Fibroblast of lung (primary cell): ENCODE results near the gene MEG3. TPM values are rescaled to one million over a fixed set of nuclear protein-coding genes. Genes with fewer than 3 reads are reported as not detected.

Experiments used
- DNase-seq, 2 donors: peaks; one replicate each; pipeline versions ENCODE4 v3.0.0 to v3.0.0-alpha.2; 2010; ENCODE audit warnings: low read depth in 2 of 2
- H2AFZ ChIP-seq: 2 replicates; pipeline ENCODE4 v1.5.1; 2012; ENCODE audit warnings: low read length, control low read depth, inconsistent platforms
- H3K27ac ChIP-seq: 2 replicates; pipeline ENCODE4 v1.5.1; 2011; ENCODE audit warnings: low read length, control low read depth; ENCODE audit not compliant: insufficient read depth
- H3K27me3 ChIP-seq: 2 replicates; pipeline ENCODE4 v1.5.1; 2011; ENCODE audit warnings: mild to moderate bottlenecking, low read length; ENCODE audit not compliant: control insufficient read depth, insufficient read depth
- H3K36me3 ChIP-seq: 2 replicates; pipeline ENCODE4 v1.5.1; 2011; ENCODE audit warnings: low read length; ENCODE audit not compliant: control insufficient read depth, insufficient read depth
- H3K4me1 ChIP-seq: 2 replicates; pipeline ENCODE4 v1.5.1; 2011; ENCODE audit warnings: low read length; ENCODE audit not compliant: control insufficient read depth, insufficient read depth; ENCODE audit errors: extremely low read depth
- H3K4me2 ChIP-seq: 2 replicates; pipeline ENCODE4 v1.5.1; 2011; ENCODE audit warnings: low read length, control low read depth; ENCODE audit not compliant: insufficient read depth; ENCODE audit errors: extremely low read depth
- H3K4me3 ChIP-seq, 4 experiments: fragments of 200-600 bp in 1 of 4; sonication (generic) in 1 of 4; replicated peaks in 1 of 4; 2 replicates each; pipeline ENCODE4 v1.5.1; 2011 to 2016; ENCODE audit warnings: low read length in 4 of 4, low read depth in 3 of 4, mild to moderate bottlenecking in 3 of 4, control low read depth in 2 of 4, inconsistent platforms in 1 of 4, mixed read lengths in 1 of 4; ENCODE audit not compliant: insufficient read depth in 1 of 4; ENCODE audit errors: control extremely low read depth in 1 of 4
- H3K79me2 ChIP-seq: 2 replicates; pipeline ENCODE4 v1.5.1; 2012; ENCODE audit warnings: mild to moderate bottlenecking, low read length, inconsistent platforms; ENCODE audit not compliant: control insufficient read depth, insufficient read depth
- H3K9ac ChIP-seq: 2 replicates; pipeline ENCODE4 v1.5.1; 2011; ENCODE audit warnings: mild to moderate bottlenecking, low read length, control low read depth; ENCODE audit not compliant: insufficient read depth
- H3K9me3 ChIP-seq: 2 replicates; pipeline ENCODE4 v1.5.1; 2012; ENCODE audit warnings: low read depth, low read length; ENCODE audit not compliant: control insufficient read depth, insufficient read depth
- H4K20me1 ChIP-seq: 2 replicates; pipeline ENCODE4 v1.5.1; 2011; ENCODE audit warnings: low read length; ENCODE audit not compliant: control insufficient read depth, insufficient read depth; ENCODE audit errors: extremely low read depth
- CTCF ChIP-seq, 2 donors: IDR thresholded peaks in 1 of 2; conservative IDR thresholded peaks in 1 of 2; 1 replicate in 1 of 2; 2 replicates in 1 of 2; pipeline ENCODE4 v1.5.1; 2011 to 2012; ENCODE audit warnings: low read length in 2 of 2, control low read depth in 1 of 2, inconsistent platforms in 1 of 2, low read depth in 1 of 2, mild to moderate bottlenecking in 1 of 2
- EZH2 ChIP-seq: IDR thresholded peaks from 2 replicates; pipeline ENCODE4 v1.5.1; 2012; ENCODE audit warnings: low read length, control low read depth, mild to moderate bottlenecking; ENCODE audit errors: missing control alignments
- polyA plus RNA-seq, 2 donors: library from polyadenylated mRNA; depleted of rRNA in 1 of 2; stranded (reverse) in 1 of 2; unstranded in 1 of 2; fragments of >200 nt; gene quantifications; 2 replicates each; pipeline ENCODE4 v1.2.1, GENCODE V29; 2011 to 2012; ENCODE audit warnings: missing spikeins in 1 of 2
- total RNA-seq: library from RNA; depleted of rRNA; stranded (reverse); fragments of >200 nt; gene quantifications from 2 replicates; pipeline ENCODE4 v1.2.1, GENCODE V29; 2014

Gene MEG3
- total and polyA plus RNA-seq, 2 donors (not counting 1 experiment from before 2014, with no cell fraction given), result 104 to 182 TPM

- TF ChIP-seq EZH2 (no peak), CTCF (conservative IDR thresholded peaks at IDR 0.05 in 1 of 2, IDR thresholded peaks at IDR 0.05 in 1 of 2; ENCODE audit: low read depth in 1 of 2, low read length in 2 of 2) (no peak)
Observed at GRCh38 chr14:100786131-100786530, 39.8 kb upstream of the MEG3 start.

GRCh38 chr14:100786576-100787219 is 39.2 kb upstream of the MEG3 start:
- no peak for TF ChIP-seq CTCF (conservative IDR thresholded peaks at IDR 0.05 in 1 of 2, IDR thresholded peaks at IDR 0.05 in 1 of 2; ENCODE audit: low read depth in 1 of 2, low read length in 2 of 2)
- no peak for TF ChIP-seq EZH2
- H4K20me1 ChIP-seq, result no peaks in the 10 kb centered on the region
- H3K36me3 ChIP-seq, result no peaks in the 10 kb centered on the region
- H3K4me1 ChIP-seq, result no peaks in the 10 kb centered on the region
- H3K4me2 ChIP-seq, result no peak overlapping the region
- no peak overlapping the region for H3K9ac ChIP-seq
- no peak overlapping the region for H3K27ac ChIP-seq
- no peaks in the 10 kb centered on the region for H3K9me3 ChIP-seq
- H3K79me2 ChIP-seq, result no peaks in the 10 kb centered on the region
- peaks cover 4% of the 10 kb centered on the region for H3K27me3 ChIP-seq
- no peak overlapping the region for H3K4me3 ChIP-seq
- no peak overlapping the region for H2AFZ ChIP-seq
- no peak for DNase-seq

More at GRCh38 chr14:100786131-100786530, 39.8 kb upstream of the MEG3 start:
- Histone ChIP-seq H4K20me1 (no peaks in the 10 kb centered on the region), H3K4me1 (no peaks in the 10 kb centered on the region), H3K9ac (no peak overlapping the region), H3K27me3 (peaks cover 4% of the 10 kb centered on the region), H2AFZ (no peak overlapping the region), H3K79me2 (no peaks in the 10 kb centered on the region), H3K27ac (no peak overlapping the region), H3K4me2 (no peak overlapping the region), H3K4me3 (no peak overlapping the region), H3K9me3 (no peaks in the 10 kb centered on the region), H3K36me3 (no peaks in the 10 kb centered on the region)
- DNase-seq, result no peak

GRCh38 chr14:100787659-100788058 is 38.3 kb upstream of the MEG3 start:
- Histone ChIP-seq H3K9ac (no peak overlapping the region), H3K4me3 (no peak overlapping the region), H3K36me3 (no peaks in the 10 kb centered on the region), H3K4me2 (no peak overlapping the region), H3K27me3 (peaks cover 4% of the 10 kb centered on the region), H3K27ac (no peak overlapping the region), H3K9me3 (no peaks in the 10 kb centered on the region), H3K4me1 (no peaks in the 10 kb centered on the region), H2AFZ (no peak overlapping the region), H3K79me2 (no peaks in the 10 kb centered on the region), H4K20me1 (no peaks in the 10 kb centered on the region)
- TF ChIP-seq EZH2, result no peak
- no peak for DNase-seq
